AG08396 (cell line): ENCODE results near the gene TASOR2.

Experiments used
- DNase-seq: peaks from one replicate; pipeline ENCODE4 v3.0.0; 2012; ENCODE audit warnings: low spot score, mixed read lengths

TASOR2 gene

DNA sequence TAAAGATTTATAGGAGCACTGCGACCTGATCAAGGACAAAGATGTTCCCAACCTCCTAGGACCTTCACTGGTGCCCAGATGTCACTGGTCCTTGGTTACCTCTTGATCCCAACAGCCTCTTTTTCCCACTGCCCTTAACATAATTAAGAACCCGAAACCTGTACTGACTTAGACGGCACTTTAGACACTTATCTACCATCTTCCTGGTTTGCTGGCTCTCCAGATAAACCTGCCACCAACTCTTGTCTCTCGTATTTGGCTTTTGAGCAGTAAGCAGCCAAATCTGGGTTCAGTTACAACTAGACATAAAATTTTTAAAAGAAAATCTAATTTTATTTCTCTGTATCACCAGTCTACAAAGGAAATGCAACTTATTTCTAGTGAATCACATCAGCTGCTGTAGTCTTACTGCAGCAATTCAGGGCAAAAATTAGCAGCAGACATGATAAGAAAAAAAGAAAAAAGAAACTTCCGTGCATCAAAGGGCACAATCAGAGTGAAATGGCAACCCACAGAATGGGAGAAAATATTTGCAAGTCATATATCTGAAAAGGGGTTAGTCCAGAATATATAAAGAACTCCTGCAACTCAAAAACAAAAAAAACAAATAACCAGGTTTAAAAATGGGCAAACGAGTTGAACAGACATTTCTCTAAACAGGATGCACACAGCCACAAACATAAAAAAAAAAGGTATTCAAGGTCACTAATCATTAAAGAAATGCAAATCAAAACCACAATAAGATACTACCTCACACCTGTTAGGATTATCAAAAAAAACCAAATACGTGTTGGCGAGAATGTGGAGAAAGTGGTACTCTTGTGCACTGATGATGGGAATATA lies 27.7 kb upstream of the TASOR2 start:
- DNase-seq, result no peak

DNA sequence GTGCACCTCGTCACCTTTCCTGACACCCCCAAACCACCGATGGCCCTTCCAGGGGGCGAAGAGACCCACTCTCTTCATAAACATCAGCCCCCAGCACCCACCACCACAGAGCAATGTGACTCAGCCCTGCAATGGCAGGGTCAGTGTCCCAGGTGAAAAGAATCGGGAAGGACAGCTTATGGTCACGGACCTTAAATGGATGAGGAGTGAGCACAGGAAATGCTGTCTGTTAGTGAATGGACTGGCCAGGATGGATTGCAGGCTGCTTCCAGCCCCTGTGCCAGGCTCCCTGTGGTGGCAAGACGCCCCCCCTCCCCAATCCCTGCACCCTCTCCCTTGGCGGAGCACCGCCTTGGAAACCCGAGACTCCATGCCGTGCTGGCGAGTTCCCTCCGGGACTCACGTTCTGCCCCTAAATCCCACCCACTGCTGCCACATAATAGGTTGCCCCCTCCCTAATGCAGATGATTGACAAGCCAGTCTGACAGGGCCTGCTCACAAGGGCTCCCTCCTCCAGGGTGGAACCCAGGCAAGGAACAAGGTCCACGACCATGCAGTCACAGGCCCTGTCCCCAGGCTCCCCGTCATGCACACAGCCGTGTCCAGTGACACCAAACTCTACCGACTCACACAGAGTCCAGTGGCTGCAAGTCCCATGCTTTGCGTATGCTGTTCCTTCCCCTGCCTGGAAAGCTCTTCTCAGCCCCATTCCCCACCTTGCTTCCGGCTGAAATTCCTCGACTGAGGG lies 25.6 kb upstream of the TASOR2 start:
- no peak for DNase-seq

DNA sequence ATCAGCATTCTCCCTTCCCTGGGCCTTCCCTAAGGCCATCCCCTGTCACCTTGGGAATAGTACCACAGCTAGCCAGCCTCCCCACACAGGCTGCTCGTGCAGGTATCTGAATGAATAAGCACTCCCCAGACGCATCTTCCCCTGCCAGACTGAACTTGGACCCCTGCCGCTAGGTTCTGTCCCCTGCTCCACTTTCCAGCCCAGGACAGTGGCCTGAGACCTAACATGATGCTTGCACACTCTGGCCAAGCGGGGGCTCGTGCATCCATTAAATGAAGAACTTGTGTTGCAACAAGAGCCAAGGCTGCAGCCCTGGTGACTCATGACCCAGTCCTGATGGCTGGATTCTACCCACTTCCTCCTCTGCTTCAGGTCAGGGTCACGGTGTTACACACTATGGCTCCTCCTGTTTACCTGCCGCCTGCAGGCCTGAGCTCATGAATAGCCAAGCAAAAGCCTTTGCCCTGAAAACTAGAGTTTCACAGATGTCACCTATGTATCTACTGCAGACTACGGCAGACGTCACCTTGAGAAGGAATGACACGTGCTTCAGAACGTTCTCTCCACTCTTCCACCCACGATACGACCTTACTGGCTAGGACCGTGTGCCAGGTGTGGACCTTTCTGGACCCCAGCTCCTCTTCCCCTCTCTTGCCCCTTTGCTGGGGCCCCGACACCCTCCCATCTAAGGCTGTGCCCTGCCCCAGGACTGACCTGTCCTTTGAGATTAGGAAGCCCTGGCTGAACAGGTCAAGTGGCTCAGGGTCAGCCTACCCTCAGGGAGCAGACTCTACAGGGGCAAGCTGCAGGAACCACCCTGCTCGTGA lies 24.7 kb upstream of the TASOR2 start:
- peak; percentile 79 for DNase-seq

DNA sequence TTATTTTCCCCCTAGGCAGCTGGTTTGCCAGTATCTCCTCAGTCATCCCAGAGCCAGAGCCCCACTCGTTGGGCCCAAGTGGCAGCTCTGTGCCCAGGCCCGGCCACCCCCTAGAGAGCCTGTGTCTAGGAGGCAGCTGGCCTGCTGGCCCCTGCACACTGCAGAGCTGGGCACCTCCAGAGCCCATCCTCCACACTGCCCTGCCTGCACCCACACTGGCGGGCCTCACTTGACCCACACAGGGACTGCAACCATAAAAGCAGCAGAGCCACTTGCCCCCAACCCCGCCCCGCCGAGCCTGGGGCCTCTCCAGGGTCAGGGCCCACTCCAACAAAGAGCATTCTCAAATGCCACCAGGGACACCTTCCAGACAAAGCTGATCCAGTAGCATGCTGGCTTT lies 23.6 kb upstream of the TASOR2 start:
- no peak for DNase-seq

DNA sequence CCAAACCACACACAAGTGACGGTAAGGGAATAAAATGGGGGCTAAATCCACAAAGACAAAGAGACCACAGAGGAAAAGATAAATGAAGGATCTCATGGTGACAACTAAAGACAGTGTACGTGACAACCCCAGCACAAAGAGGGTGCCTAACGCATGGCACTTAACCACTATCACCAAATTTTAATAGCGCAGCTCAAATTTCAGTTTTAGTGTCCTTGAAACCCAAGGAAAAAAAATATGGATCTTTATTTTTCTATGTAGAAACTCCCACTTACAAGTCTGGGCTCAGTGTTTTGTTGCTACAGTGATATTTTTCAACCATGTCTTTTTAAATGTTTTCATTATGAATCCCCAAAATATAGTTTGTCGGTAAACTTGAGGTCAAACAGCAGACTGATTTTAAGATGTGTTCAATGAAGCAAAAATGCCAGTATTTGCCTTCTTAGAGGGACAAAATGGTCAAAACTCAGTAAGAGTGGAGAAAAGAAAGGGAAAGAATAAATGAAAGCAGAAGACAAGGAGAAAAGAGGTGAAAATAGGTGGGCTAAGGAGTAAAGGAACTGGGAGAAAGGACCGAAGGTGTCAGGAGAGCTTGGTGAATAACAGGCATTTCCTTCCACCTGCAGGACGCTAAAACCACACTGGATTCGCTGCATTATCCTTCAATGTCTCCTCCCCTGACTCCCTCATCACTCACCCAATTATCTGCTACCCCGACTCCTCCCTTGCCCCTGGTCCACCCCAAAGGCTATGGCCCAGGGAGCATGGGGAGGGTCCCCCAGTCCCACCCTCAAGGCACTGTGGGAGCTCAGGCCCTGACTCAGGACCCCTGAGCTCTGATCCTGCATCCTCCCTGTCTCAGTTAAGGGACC lies 21.7 kb upstream of the TASOR2 start:
- DNase-seq, result no peak

DNA sequence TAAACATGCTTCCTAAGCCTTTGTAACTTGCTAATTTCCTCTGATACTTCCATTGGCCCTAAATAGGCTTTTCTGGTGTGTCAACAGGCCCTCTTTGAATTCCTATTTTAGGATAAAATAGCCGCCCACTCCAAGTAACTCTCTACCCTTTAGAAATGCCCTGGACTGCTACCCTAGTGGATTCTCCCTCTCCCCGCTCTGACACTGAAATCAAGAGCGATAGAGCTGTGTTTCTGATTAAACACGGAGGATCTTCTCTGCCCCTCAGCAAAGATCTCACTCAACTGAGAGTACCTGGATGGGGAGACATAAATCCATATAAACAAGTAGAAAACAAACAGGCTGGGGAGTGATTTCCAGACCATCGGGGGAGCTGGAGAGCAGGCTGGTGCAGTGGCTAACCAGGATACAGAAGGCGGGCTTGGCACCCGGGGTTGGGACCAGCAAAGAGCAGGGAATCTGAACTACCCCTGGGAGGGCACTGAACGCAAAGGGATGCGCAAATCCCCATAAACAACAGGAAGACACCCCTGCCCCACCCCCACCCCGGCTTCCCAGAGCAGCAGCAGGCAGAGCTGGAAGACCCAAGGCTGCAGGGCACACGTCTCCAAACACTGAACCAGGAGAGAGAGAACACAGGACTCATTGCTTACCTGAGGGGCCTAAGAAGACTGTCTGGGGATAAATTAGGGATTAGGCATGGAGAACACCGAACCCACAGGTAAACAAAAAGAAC lies 20.8 kb upstream of the TASOR2 start:
- DNase-seq, result no peak

DNA sequence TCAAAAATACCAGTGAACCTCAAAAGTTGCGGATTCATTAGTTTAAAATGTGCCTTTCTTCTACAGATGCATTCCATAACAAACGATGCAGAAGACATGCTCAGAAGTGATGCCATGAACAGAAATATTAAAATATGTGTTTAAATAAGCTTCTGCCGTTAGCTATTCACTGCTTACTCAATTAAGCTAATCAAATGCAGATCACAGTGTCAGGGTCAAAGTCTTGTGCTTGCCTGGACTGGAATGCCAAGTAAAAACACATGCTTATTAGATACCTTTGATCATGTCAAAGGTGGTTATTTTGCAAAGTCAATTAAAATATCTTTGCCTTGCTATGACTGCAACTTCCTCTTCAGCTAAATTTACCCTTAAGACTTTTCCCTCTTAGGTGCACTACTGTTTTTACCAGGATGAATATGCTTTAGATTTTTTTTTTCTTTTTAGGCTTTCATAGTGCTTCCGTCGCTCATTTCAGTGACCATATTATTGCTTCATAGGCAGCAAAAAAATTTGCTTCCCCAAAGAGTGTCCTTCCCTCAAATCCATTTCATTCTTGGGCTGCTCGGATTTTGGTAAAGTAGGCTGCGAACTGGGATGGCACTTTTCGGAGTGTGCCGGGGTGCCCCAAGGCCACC lies 19.1 kb upstream of the TASOR2 start:
- no peak for DNase-seq

DNA sequence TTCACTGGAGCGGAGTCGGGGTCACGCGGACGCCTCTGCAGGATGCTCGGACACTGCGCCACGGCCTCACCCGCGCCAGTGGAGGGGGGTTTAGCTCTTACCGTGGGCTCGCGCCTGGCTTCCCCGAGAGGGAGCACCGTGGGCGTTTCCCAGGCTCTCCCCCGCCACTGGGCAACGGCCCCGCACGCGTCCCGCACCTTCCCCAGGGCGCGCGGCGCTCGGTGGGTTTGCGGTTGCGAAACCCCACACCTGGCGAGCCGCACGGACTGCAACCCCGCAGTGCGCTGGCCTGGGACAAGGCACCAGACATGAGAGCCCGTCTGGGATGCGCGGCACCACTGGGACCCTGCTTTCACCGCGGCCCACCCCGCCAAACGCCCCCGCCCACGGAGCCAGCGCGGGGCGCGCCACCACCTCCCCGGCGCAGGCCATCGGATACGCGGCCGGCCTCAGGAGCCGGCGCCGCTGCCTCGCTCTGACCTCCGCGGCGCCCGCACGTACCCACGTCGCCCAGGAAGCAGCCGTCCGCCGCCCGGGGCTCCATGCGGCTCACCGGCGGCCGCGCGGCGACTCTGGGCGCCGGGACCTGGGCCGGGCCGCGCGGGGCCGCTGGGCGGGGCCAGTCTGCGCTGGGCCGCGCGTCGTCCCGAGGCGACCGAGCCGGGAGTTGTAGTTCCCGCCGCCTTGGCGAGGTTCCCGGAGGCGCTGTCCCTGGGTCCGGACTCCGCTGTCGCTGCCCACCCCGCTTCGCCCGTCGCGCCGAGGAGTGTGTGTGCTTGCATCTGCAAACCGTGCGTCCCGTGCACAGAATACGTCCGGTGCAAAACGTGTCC lies 18.4 kb upstream of the TASOR2 start, which contains the start of gene ASB13:
ASB13 (minus strand) TSS at position 588 of the 833 bp plus-strand sequence; CDS start at position 544, 44 bp downstream.
- peak; percentile 89 for DNase-seq

DNA sequence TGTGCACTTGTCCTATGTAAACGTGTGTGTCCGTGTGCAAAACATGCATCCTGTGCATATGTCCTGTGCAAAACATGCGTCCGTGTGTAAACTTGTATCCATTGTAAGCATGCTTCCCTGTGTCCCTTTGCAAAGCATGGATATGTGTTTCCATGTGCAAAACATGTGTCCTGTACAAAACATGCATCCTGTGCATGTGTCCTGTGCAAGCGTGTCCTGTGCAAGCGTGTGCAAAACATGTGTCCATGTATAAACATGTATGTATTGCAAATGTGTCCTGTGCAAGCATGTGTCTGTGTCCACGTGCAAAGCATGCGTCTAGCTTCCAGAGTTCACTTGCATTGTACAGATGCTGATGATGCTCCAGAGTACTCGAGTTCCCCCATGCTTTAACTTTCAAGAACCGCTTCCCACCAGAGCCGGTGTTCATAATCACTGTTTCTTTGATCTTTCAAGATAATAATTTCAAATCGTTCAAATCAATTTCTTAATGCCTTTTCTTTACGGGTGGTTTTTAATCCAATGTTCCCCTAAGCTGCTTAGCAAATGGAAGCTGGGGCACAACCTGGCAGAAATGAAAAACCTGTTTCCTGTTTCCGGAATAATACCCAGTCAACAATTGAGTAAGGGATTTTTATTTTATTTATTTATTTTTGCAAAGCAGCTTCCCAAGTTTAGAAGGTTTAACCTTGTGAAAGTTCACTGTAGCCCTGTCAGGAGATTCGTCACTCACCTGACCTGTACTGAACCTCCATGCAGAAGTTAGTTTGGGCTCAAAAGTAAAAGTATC lies 17.6 kb upstream of the TASOR2 start:
- DNase-seq, result no peak

DNA sequence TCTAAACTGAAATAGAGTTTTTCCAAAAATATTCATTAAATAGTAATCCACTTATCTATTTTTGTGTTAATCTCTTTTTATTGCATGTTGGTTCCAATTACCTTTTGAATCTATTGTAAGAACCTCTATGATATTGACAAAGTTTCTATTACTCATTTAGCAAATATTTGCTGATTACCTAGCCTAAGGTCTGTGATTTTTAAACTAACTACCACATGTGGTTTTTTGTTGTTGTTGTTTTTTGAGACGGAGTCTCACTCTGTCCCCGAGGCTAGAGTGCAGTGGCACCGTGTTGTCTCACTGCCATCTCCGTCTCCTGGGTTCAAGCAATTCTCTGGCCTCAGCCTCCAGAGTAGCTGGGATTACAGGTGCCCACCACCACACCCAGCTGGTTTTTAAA lies 16.2 kb upstream of the TASOR2 start:
- no peak for DNase-seq

DNA sequence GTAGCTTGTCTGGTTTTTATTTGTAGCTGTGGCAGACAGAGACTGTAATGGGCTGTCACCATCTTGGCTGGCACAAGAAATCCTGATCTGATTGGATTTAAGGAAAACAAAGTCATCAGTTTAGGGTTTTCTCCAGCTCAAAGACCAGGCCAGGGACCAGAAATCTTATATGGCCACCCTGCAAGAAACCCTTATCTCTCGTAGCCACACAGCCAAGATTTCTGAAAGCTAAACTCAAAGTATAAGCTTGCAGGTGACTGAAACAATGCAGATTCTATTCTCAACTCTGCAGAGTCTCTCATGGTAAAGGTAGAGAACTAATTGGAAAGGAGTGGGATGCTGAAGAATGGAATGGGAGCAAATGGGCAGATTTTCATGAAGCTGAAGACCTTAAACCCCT lies 15.0 kb upstream of the TASOR2 start:
- no peak for DNase-seq

DNA sequence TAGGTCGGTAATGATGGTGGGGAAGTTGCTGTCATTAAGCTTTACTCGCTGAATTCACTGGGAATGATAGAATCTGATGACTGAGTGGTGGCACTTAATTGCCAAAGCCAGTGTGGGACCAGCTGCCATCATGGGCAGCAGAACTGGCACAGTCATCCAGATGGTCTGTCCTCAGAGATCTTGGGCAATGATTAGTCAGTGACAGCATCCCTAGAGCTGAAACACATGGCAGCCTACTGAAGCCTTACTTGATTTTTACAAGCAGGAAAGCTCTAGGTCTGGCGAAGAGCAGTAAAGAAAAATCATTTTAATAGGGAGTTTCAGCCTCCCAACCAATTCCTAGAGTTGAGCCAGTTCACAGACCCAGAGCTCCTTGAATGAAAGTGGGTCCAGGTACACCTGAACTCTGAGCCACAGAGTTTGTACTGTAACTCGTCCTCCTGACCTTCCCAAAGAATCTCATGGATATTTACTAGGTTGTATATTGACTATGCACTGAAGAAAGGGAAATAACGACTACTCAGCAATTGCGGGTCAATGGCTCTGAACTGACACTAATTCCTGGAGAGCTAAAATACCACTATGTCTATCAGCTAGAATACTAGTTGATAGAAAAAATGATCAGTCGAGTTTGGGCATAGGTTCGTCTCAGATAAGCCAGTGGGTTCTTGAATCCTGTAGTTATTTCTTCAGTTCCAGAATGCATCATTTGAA lies 13.8 kb upstream of the TASOR2 start:
- DNase-seq, result no peak

DNA sequence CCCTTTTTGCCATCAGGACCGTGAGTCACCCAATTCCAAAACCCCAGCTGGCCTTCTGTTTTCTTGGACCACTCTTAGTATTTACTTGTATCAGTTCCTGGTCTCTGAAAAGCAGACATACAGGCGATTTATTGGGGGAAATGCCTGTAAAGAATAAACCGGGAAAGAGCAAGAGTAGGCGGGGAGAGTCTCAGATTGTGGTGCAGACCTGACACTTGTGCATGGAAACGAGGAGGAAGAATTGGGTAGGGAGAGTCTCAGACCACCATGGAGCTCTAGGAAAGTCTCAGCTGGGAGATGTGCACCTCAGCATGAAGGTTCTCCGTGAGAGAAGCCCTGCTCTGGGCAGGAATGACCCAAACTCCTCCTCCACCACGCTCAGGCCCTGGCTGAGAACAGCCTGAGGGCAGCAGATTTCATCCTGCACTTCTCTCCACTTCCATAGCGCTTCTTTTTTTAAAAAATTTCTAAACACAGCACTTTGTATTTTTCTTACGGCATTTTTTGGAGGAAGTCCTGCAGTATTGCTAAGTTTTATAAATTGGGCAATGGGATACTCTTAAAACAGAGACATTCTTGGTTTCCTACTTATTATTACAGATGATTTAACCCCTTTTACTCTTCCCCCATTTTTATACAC lies 6.1 kb upstream of the TASOR2 start:
- DNase-seq, result no peak

DNA sequence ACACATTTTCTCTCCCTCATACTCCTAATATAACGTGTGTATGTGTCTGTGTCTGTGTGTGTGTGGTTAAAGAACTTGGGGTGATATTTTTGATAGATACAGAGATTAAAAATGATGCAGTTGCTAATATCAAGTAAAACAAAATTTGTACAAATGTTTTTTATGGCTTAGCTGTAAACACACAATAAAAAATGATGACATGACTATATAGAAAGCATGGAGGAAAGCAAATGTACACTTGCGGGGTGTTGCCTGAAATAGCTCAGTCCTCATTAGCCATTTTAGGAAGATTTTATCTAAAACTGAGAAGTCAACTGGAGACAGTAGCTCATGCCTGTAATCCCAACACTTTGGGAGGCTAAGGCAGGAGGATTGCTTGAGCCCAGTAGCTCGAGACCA lies 5.6 kb upstream of the TASOR2 start:
- no peak for DNase-seq

DNA sequence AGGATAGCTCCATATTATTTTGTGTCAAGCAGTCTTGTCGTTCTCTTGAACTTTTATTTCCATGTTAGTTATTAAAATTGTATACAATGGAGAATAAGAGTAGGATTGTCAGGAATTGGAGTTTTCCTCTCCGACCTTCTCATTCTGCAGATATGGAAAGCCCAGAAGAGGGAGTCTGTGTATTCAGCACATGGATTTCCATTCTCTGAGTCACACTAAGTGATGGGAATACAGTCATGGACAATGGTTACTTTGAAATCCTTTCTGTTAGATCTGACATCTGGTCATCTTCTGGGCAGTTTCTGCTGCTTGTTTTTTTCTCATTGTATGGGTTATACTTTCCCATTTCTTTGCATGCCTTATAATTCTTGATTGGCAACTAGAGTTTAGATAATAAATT lies 5.0 kb upstream of the TASOR2 start:
- peak; percentile 53 for DNase-seq

DNA sequence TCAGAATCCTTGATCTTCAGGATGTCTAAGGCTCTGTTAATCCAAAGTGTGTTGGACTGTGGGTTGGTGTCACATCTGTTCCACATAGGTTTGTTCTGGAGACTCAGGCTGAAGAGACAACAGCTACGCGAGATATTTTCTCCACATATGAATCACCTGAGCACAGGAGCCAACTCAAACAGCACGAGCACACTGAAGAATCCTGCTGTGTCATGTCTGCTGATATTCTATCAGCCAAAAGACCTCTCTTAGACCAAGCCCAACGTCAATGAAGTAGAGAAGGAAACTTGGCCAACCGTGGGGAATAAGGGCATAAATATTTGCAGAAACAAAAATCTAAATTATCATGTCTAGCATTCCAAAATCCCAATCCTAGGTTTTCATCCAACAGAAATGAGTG lies 2.7 kb upstream of the TASOR2 start:
- no peak for DNase-seq

DNA sequence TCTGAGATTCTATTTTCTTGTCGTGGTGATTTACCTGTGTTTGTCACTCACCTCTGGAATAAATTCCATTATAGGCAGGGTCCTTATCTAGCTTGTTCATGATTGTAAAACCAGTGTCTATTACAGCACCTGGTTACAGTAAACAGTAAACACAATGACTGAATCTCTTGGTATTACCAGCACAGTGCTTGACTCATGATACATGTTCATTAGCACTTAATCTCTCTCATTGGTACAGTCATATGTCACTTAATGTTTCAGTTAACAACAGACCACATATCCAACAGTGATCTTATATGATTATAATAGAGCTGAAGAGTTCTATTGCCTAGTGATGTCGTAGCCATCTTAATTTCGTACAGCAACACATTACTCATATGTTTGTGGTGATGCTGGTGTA lies 1.6 kb upstream of the TASOR2 start:
- DNase-seq, result no peak
